SW480 (cell line): ENCODE data around the gene IRF2BPL.
A peak's percentile ranks its signal among the peaks of the same experiment; 100 is the strongest.
"Not testable (repeated sequence)": the region's sequence is repeated elsewhere in the genome, so short reads cannot be mapped to it uniquely, and the experiment has no call there.

Experiments
- DNase-seq: peaks from one replicate; pipeline ENCODE4 v3.0.0-alpha.2; 2016; ENCODE audit warnings: low spot score

Gene IRF2BPL

DNA sequence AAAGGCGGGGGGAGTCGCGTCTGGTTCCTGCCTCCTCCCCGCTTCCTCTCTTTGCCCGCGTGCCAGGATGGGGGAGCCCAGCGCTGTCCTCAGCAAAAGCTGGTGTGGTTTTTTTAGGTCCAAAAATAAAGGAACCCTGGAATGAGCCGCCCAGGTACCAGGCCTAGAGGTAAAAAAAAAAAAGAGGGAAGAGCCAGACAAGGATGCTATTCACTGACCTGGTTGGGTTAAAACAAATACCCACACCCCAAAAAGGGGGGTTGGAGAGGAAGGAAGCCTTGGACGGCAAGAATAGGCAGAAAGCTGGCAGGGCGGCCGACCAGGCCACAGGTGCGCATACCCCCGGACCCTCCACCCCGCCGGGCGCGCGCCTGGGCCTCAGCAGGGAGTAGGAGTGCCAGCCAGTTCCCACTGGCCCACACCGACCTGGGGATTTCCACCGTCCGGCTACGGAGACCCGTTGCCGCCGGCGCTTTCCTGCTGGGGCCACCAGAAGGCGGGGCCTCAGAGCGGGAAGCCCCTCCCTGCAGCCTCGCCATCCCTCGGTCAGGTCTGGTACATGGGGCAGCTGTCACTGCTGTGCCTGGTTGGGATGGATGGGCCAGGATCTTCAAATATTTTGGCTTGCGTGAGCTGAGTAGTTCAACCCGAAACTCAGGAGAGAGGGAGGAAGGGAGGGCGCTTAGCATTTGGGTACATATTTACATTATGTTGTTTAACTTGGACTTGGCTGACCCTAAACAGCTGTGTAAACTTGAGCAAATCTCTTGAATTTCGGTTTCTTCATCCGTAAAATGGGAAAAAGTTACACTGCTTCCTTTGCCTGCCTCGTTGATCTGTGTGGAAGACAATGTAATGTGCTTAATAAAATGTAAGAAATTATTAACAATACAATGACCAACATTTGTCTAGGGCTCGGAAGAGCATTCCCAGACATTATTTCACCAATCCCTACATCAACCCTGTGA, 5.4 kb upstream of the IRF2BPL start:
- DNase-seq, result peak; percentile 90

DNA sequence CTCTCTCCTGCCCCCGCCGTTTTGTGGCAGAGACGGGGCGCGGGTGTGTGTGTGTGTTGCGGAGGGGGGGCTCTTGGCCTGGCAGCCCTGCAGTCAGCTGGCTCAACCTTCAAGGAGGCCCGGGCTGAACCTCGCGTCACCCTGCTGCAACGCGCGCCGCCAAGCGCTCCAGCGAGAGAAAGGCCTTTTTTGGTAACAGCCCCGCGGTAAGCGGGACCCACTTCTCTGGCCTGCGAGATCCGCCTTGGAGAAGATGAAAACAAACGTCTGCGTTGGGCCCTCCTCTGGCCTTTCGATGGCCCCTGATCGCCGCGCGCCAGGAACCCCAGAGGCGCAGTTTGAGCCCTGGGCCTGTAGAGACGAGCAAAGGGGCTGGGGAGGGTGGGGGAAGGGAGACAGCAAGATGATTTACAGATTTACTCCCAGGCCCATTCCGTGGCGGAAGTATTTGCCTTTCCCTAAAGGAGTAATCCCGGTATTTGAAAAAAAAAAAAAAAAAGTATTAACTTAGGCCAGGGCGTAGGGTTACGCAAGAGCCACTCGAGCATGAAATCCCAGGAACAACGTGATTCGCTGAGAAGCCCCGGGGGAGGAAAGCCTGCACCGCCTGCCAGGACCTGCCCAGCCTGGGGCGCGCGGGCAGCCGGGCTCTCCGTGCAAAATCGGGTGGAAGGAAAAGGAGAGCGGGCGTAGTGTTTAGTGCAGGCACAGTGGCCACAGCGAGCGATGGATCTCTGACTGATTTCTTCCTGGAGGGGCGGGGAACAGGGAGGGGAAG, 4.5 kb upstream of the IRF2BPL start:
- peak; percentile 98 for DNase-seq

DNA sequence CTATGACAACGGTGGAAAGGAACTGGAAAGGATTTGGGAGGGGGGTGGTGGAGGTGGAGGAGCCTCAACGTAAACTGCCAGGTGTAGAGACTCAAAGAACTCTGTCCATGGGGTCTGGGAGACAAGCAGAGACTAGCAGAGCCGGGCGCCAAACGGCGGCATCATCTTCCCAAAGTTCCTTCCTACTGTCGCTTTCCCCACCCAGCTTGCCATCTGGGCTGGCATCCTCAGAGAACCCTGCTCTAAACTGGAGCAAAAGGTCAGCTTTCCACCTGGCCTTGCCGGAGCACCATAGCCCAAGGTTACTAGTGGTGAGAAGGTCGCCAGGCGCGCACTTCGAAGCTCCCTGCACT, 4.0 kb upstream of the IRF2BPL start:
- DNase-seq, result no peak

DNA sequence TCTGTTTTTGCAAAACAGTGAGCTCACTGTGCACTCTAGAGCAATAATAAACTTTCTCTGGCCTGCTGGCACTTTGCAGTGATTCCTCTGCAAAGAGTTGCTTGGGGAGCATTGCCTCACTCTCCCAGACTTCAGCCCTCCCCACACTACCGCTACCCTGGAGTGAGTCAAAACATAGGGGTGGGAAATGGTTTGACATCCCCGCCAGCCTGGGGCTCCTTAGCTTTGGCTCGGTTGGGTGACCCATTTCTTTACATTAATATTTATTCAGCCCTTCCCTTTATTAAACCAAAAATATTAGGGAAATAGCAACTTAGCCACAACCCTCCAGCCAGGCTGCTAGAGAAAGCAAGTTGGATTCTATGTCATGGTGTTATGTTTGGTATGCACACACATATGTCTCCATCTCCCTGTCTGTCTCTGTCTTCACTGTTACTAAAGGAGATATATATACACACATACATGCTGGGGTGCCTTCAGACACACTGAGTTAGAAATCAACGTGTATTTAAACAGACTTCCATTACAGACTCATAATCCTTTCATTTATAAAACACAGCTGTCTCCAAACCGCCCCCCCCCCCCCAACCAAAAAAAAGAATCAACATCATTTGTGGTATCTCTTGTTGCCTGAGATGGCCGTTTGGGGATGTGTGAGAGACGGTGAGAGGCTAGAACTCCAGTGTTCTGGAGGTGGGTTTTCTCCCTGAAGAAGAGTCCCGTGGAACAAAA, 3.4 kb upstream of the IRF2BPL start:
- DNase-seq, result no peak

DNA sequence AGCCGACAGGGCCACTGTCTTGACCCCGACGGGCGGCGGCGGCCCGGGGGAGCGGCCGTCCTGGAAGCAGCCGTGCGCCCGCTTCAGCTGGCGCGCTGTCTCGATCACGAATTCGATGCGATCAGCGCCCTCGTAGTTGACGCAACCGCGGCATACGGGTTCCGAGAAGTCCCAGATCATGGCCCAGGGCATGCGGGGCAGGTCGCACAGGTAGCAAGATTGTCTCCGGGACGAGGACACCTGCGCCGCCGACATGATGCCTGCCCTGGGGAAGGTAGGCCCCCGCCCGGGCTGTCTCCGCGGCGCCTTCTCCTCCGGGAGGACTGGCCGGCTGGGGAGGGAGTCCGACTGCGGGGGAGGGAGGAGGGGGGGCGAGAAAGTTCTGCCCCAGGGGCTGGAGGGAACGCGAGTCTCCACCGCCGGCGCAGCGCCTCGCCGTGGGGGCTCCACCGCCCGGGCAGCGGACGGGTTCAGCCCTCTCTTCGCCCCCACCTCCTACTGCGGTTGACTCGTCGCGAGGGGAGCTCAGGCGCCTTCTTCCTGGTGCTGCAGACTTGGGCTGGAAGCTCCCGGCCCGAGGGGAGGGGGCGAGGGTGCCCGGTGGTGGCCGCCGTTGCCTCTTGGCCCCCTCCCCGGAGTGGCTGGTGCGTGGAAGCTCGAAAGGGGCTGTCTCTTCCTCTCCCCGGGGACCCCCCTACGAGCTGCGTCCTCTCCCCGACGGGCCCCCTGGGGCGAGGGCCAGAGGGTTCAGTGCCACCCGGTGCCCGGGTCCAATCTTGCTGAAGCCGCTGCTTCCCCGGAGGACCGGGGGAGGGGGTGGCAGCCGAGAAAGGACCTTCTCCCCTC, 747 bp downstream of the IRF2BPL start:
- DNase-seq, result peak; percentile 66

DNA sequence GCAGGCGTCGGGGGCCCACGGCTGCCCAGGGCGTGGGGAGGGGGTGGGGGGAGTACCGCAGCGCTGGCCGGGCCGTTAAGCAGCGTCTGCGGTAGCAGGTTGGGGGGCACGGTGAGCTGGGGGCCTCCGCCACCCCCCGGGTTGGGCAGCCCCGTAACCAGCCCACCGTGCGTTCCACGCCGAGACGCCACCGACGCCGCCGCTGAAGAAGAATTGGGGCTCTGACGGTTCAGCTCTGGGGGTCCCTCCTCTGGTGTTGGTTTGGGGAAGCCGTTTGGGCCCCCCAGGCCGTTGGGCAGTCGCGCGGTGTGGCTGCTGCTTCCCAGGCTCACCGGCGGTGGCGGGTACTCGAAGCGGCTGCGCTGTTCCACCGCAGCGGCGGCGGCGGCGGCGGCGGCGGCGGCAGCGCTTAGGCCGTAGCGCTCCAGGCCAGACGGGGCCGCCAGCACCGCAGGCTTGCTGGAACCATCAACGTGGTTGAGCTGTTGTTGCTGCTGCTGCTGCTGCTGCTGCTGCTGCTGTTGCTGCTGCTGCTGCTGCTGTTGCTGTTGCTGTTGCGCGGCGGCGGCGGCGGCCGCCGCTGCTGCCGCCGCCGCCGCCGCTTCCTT, 1.5 kb downstream of the IRF2BPL start:
- DNase-seq, result peak; percentile 65

DNA sequence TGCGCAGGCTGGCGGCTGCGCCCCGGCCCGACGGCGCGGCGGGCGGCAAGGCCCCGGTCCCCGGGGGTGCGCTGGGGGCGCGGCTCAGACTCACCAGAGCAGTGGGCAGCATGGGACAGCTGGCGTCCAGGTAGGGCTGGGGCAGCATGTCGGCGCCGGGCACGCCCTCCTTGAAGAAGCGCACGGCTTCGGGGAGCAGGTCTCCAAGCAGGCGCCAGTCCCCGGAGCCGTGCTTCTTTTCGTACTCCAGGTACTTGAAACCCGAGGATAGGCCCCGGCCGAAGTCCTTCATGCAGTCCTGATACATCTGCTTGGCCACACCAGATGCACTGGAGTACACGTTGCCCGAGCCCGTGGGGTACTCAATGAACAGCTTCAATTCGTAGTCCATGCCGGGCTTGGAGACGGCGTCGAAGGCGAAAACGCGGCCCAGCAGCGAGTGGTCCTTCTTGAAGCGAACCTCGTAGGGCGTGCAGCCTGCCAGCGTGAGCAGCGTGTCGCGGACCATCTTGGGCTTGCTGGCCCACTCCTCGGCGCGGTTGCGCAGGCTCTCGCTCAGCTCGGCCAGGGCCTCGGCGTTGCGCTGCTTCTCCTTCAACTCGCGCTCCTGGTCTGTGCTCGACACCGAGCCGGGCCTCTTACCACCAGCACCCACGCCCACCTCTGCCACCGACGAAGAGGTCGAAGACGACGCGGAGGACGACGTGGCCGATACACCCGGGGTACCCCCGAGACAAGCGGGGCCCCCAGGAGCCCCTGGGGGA, 2.2 kb downstream of the IRF2BPL start:
- no peak for DNase-seq

DNA sequence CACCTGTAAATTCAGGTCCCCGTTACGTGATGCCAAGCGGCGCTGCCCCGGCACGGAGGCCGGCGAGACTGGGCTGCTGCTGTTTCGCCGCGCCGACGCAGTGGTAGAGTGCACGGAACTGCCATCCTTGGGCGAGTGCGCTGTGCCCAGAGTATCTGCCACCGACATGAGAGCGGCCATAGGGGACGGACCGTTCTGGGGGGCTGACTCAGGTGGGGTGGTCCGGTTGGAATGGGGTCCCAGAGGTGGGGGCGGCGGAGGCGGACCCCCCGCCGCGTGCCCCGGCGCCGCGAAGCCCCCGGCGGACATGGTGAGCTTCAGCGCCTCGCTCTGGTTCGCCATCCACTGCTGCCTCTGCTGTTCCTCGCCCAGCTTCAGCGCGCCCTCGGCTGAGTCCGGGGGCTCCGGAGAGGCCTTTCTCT, 2.8 kb downstream of the IRF2BPL start:
- DNase-seq, result no peak

DNA sequence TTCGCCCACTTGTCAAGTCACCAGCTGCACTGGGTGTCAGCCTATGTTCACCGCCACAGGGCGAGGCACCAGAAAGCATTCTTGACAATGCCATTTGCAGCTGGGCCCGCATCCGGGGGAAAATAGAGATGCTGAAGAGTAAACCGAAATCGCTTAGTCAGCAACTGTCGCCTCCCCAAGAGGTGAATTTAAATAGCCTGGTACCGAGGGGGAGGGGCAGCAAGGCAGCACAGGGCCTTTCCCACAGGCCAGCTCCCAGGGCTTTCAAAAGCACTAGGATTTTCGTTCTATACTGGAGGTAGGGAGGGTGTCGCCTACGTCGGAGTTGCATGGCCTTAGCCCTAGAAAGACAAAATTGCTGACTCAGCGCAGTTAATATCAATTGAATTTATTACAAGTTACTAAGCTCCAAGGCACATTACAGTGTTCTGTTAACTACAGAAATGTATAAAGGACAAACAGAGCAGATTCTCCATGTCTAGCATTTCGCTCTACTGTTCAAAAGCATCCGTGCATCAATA, 4.3 kb downstream of the IRF2BPL start:
- DNase-seq, result peak; percentile 57

DNA sequence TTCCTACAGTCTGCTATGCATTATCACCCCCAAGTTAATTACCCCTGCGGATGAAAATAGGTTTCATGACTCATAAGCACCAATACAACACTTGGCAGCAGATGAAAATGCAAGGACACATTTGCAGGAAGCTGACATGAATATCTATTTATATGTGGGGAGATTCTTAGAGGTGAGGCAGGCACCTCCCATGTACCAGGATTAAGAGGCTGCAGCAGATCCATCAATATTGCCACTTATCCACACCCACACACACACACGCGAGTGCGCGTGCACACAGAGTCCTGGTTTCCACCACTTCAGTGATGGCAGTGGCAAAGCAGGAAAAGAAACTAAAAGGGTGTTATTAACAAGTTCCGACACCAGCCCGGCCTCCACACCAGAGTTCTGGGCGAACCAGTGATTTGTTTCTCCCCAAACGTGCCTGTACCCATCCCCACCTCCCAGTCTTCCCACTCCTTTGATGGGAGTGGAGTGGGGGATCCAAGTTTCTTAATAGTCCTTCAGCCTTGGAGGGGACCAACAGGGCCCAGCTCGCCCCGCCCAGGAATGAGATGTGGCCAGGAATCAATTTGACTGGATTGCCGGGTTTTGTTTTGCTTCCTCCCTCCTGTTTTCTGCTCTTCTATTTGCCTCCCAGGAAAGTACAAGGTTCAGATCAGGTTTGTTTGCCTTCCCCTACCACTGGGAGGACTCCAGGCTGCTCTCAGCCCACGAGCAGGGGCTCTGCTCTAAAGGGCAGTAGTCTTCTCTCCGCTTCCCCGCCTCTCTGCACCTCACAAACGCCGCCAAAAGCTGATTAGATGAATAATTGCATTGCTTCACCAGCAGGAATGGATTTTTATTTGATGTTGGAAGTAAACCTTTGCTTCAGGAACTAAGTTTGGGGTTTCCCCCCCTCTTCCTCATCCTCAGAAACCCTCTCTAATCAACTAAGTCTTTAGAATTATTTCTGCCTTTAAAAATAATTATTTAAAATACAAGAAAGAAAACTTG, 5.2 kb downstream of the IRF2BPL start:
- peak; percentile 88 for DNase-seq

DNA sequence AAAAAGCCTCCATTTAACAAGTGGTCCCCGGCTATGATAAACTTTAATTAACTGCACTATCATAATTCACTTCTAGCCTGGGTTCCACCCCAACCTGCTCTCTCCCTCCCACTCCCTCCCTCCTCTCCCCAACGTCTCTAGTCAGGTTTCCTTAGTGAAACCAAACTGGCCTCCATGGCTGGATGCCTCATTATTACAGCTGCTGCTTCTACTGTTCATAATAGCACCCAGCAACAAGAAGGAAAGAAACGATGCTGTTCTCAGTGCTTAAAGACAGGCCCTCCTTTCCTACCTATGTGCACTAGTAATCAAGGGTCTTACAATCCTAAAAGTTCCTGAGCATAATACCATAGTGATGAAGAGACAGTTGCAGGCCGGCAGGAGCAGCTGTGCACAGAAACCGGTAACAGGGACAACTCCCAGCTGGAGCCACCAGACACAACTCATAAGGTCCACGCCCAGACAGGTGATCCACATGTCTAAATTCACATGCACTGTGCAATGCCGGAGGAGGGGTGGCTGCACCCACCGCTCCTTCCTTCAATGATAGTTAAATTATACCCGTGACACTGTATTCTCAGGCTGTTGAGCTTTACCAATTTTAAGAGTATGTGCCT, 6.2 kb downstream of the IRF2BPL start:
- DNase-seq, result peak; percentile 79

DNA sequence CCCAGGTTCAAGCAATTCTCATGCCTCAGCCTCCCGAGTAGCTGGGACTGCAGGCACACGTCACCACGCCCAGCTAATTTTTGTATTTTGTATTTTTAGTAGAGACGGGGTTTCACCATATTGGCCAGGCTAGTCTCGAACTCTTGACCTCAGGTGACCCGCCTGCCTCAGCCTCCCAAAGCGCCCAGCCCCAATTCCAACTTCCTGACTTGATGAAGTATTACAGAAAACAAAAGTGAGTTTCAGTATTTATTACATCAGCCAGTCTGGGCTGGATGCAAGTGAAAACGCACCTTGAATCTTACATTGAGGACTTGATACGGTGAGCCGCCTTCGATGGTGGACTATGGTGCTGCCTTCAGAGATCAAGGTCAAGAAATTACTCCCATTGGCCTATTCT, 7.1 kb downstream of the IRF2BPL start:
- not testable (repeated sequence) for DNase-seq

DNA sequence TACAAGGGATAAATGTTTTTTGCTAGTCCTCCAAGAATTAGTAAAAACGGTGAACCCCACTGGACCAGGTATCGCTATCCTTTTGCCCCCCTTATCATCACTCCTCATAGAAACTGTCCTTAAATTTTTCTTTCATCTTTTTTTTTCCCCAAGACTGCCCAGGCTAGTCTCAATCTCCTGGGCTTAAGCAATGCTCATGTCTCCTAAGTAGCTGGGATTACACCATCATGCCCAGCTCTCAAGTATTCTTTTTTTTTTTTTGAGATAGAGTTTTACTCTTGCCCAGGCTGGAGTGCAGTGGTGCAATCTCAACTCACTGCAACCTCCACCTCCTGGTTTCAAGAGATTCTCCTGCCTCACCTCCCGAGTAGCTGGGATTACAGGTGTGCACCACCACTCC, 9.7 kb downstream of the IRF2BPL start:
- DNase-seq, result no peak

DNA sequence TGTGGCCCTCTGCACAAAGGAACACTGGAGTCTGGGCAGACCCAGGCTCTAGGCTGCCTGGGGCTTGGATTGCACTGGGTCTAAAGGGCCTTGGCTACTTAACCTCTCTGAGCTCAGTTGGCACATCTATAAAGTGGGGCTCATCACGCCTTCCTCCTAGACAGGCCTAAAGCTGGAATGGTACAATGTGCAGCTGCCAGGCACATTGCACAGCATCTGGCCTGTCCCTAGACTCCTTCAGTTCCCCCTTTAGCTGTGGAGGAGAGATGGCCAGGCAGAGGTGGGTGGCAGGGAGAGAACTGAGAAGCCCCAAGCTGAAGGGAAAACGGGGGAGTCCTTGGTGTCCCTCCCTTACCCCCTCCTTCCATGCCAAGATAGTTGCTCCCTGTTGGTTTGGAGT, 10.8 kb downstream of the IRF2BPL start:
- no peak for DNase-seq

DNA sequence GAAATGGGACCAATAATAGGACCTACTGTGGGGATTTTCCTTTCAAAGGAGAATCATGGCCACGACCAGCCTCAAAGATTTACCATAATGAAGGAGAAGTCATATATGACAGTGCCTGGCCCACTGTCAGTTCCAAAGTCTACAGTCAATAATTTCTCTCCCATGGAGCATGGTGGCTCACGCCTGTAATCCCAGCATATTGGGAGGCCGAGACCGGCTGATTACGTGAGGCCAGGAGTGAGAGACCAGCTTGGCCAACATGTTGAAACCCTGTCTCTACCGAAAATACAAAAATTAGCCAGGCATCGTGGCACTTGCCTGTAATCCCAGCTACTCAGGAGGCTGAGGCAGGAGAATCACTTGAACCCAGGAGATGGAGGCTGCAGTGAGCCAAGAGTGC, 13.8 kb downstream of the IRF2BPL start:
- no peak for DNase-seq

DNA sequence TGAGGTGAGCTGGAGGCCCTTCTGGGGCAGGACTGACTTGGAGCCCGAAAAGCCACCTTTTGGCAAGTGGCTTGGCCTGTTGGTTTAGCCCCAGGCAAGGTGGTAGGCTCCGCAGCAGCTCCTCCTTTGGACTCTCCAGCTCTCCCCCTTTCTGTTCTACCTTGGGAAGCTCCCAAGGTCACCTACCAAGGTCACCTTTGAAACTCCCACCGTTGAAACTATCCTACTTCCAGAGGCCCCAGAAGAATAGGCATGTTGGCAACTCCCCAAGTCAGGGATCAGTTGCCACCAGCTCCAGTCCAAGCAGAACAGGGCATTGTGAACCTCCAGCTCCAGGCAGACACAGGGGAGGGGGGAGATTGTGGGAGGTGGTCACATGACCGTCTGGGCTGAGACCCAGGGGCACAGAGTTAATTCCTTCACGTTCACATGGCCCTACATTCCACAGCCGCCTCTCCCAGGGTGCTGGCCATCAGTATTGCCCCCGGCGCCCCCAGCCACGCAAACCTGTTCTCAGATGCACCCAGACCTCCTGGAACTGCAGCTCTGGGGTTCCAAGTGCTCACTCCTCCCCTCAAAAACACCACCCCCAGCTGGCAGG, 14.4 kb downstream of the IRF2BPL start:
- no peak for DNase-seq

DNA sequence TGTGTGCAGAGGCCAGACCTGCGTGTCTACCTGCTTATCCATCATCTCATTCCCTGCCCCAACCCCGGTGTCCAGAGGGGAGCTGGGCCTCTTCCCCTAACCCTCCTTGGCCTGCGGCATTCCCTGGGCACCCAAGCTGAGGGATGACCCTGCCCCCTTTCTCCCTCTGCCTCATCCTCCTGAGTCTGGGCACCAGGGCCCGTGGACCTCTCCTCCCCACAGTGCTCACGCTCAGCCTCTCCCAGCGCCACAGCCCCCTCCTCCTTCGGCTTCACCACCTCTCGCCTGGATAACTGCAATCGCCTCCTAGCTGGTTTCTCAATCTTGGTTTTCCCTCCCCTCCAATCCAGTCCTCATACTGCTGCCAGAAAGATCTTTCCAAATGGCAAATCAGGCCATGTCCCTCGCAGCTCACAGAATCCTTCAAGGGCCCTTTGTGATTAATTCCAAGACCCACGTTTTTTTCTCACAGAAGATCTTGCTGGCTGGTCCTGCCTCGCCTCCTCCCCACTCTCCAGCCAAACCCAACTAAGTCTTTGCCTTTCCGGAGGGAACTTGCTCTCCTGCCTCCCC, 16.2 kb downstream of the IRF2BPL start:
- DNase-seq, result no peak

DNA sequence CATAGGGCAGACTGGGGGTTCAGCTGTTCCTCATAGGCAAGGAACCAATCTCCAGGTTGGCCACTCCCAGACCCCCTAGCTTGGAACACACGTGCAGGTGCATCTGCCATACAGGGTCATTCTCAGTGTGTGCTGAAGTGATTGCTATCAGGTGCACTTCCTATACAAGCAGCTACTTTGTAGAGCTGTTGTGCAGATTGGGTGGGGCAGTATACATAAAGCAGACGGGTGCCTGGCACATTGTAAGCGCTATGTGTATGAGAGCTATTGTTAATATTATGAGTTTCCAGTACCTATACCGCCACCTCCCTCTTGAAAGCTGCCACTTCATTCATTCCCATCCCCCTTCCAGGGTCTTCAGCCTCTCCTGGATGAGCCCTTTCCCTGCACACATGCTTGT, 17.3 kb downstream of the IRF2BPL start:
- DNase-seq, result no peak
